PFSK-1 (cell line): ENCODE data around the gene ANO1.

ENCODE experiments used
- FOXP2 ChIP-seq: optimal IDR thresholded peaks from 2 replicates; pipeline ENCODE3; 2011; ENCODE audit warnings: borderline replicate concordance, control low read depth, inconsistent platforms; ENCODE audit not compliant: insufficient read depth; ENCODE audit errors: extremely low read length, extremely low read depth
- POLR2AphosphoS5 ChIP-seq: IDR thresholded peaks from 2 replicates; pipeline ENCODE4 v1.6.1; 2012; ENCODE audit warnings: low read depth, mild to moderate bottlenecking, control low read depth, low read length, moderate library complexity
- REST ChIP-seq, 2 experiments: IDR thresholded peaks; 2 replicates each; pipeline versions ENCODE4 v1.6.1 to v1.8.0; 2011 to 2012; ENCODE audit warnings: low read depth in 2 of 2, low read length in 2 of 2, control low read depth in 1 of 2, inconsistent platforms in 1 of 2, mild to moderate bottlenecking in 1 of 2, moderate library complexity in 1 of 2; ENCODE audit not compliant: insufficient read depth in 1 of 2
- SIN3A ChIP-seq: IDR thresholded peaks from 2 replicates; pipeline ENCODE4 v1.6.1; 2012; ENCODE audit warnings: mild to moderate bottlenecking, low read length, moderate library complexity, borderline replicate concordance; ENCODE audit not compliant: insufficient read depth
- TAF1 ChIP-seq: IDR thresholded peaks from 2 replicates; pipeline ENCODE4 v1.6.1; 2012; ENCODE audit warnings: low read length, control low read depth, borderline replicate concordance; ENCODE audit not compliant: insufficient read depth

Gene ANO1

GRCh38 chr11:70192666-70193410 lies 114.7 kb downstream of the ANO1 start:
- no peak for TF ChIP-seq FOXP2
- TF ChIP-seq SIN3A = no peak
- no peak for TF ChIP-seq REST (IDR thresholded peaks at IDR 0.05; ENCODE audit: insufficient read depth in 1 of 2, low read depth in 2 of 2, low read length in 2 of 2)
- TF ChIP-seq TAF1 = no peak
- no peak for TF ChIP-seq POLR2AphosphoS5

- TF ChIP-seq FOXP2 (no peak), TAF1 (no peak), SIN3A (no peak), REST (IDR thresholded peaks at IDR 0.05; ENCODE audit: insufficient read depth in 1 of 2, low read depth in 2 of 2, low read length in 2 of 2) (no peak), POLR2AphosphoS5 (no peak)
Observed at GRCh38 chr11:70193411-70194292, 115.5 kb downstream of the ANO1 start.

- TF ChIP-seq TAF1 (no peak), FOXP2 (no peak), REST (IDR thresholded peaks at IDR 0.05; ENCODE audit: insufficient read depth in 1 of 2, low read depth in 2 of 2, low read length in 2 of 2) (no peak), SIN3A (no peak), POLR2AphosphoS5 (no peak)
Observed at GRCh38 chr11:70194792-70195791, 117.0 kb downstream of the ANO1 start.

- TF ChIP-seq TAF1 (no peak), SIN3A (no peak), POLR2AphosphoS5 (no peak), REST (IDR thresholded peaks at IDR 0.05; ENCODE audit: insufficient read depth in 1 of 2, low read depth in 2 of 2, low read length in 2 of 2) (no peak), FOXP2 (no peak)
Observed at GRCh38 chr11:70200212-70200844, 122.2 kb downstream of the ANO1 start.
